HPDE6-E6E7 (cell line): ENCODE data around the gene RGS13.
A peak's percentile ranks its signal among the peaks of the same experiment; 100 is the strongest.

Experiments
- DNase-seq: peaks from one replicate; pipeline ENCODE4 v3.0.0; 2011; ENCODE audit warnings: missing footprints; ENCODE audit errors: extremely low spot score

The RGS13 gene

GRCh38 chr1:192626366-192627179 is 9.4 kb upstream of the RGS13 start:
- no peak for DNase-seq

- DNase-seq = no peak
Observed at GRCh38 chr1:192627901-192628300, 8.0 kb upstream of the RGS13 start.

GRCh38 chr1:192628396-192629057 is 7.4 kb upstream of the RGS13 start:
- no peak for DNase-seq

GRCh38 chr1:192629612-192630011 is 6.3 kb upstream of the RGS13 start:
- no peak for DNase-seq

- DNase-seq = no peak
Observed at GRCh38 chr1:192630521-192631287, 5.2 kb upstream of the RGS13 start.

GRCh38 chr1:192631749-192632148 is 4.2 kb upstream of the RGS13 start:
- no peak for DNase-seq

GRCh38 chr1:192632188-192632587 is 3.8 kb upstream of the RGS13 start:
- DNase-seq = no peak

- no peak for DNase-seq
Observed at GRCh38 chr1:192632641-192633532, 3.1 kb upstream of the RGS13 start.

- DNase-seq = no peak
Observed at GRCh38 chr1:192633533-192634253, 2.3 kb upstream of the RGS13 start.

- DNase-seq = no peak
Observed at GRCh38 chr1:192635041-192635440, 906 bp upstream of the RGS13 start.

GRCh38 chr1:192639607-192640368 is 3.8 kb downstream of the RGS13 start:
- peak; percentile 13 for DNase-seq

GRCh38 chr1:192652159-192652558 is 16.2 kb downstream of the RGS13 start:
- no peak for DNase-seq

- no peak for DNase-seq
Observed at GRCh38 chr1:192654120-192654519, 18.2 kb downstream of the RGS13 start.

- peak; percentile 9 for DNase-seq
Observed at GRCh38 chr1:192654591-192655251, 18.8 kb downstream of the RGS13 start.

- no peak for DNase-seq
Observed at GRCh38 chr1:192657760-192658159, 21.8 kb downstream of the RGS13 start.

GRCh38 chr1:192658255-192658654 is 22.3 kb downstream of the RGS13 start:
- DNase-seq = no peak

GRCh38 chr1:192660613-192661012 is 24.7 kb downstream of the RGS13 start:
- DNase-seq = no peak

- no peak for DNase-seq
Observed at GRCh38 chr1:192668409-192668983, 32.5 kb downstream of the RGS13 start.

GRCh38 chr1:192669174-192669573 is 33.2 kb downstream of the RGS13 start:
- no peak for DNase-seq
